ENCODE results near the gene HIRA. TPM values are rescaled to one million over a fixed set of nuclear protein-coding genes. Genes with fewer than 3 reads are reported as not detected.

HIRA gene
- total and polyA plus RNA-seq, 9 of the 15 experiments (the other 6 are each of a cell fraction or from before 2014, with no cell fraction given), result 0.96 to 132 (median 58.4) TPM

DNA sequence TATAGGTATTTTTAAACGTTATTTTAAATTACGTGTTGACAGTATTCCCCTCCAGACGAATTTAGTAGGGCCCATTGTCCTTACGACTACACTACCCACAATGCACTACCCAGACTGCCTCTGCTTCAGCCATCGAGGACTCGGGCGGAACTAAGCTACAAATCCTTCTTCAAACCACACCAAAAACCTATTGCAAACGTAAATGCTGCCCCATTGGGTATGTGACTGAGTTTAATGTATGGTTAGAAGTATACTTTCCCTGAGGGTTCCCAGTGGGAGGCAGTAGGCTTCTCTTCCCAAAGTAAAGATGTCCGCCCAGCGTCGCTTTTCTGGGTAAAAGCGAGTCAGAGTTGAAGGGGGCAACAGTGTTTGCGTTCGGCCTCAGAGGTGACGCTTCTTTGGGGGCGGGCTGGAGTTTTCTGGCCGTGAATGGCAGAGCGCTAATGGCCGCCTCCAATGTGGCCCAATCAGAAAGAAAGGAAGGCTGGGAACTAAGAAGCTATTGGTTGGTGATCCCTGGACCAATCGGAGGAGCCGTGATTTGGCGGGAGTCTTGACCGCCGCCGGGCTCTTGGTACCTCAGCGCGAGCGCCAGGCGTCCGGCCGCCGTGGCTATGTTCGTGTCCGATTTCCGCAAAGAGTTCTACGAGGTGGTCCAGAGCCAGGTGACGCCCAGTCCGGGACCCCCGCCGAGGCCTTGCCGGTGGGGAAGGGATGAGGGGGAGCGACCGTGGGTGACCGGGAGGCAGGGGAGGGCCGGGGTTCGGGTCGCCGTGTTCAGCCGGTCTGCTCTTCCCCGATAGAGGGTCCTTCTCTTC is 48.0 kb upstream of the HIRA start, which contains the start of gene CDC45 (continued):
- TF ChIP-seq, protein P1, sequence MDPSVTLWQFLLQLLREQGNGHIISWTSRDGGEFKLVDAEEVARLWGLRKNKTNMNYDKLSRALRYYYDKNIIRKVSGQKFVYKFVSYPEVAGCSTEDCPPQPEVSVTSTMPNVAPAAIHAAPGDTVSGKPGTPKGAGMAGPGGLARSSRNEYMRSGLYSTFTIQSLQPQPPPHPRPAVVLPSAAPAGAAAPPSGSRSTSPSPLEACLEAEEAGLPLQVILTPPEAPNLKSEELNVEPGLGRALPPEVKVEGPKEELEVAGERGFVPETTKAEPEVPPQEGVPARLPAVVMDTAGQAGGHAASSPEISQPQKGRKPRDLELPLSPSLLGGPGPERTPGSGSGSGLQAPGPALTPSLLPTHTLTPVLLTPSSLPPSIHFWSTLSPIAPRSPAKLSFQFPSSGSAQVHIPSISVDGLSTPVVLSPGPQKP (CRISPR knock-in tag; IDR thresholded peaks at IDR 0.05), result no peak
- TF ChIP-seq MXI1 (IDR thresholded peaks at IDR 0.05; ENCODE audit: low read depth, low read length) (peak; percentile 88; the same call in 1 of the 2 replicates), EP300 (IDR thresholded peaks at IDR 0.05; ENCODE audit: low read length) (peak; percentile 35), ZZZ3 (IDR thresholded peaks at IDR 0.05) (no peak), MECOM (CRISPR knock-in tag; IDR thresholded peaks at IDR 0.05) (no peak), MAFK (IDR thresholded peaks at IDR 0.05; ENCODE audit: low read length) (no peak; the same call in 1 of the 2 replicates), GTF2E2 (tag; IDR thresholded peaks at IDR 0.05) (no peak), TAL1 (IDR thresholded peaks at IDR 0.05) (no peak), CBX2 (IDR thresholded peaks at IDR 0.05; ENCODE audit: insufficient read depth, low read length, poor library complexity, severe bottlenecking) (no peak), ZNF778 (CRISPR knock-in tag; IDR thresholded peaks at IDR 0.05) (no peak), FOXJ2 (tag; IDR thresholded peaks at IDR 0.05) (no peak)
- TF ChIP-seq, protein P2, sequence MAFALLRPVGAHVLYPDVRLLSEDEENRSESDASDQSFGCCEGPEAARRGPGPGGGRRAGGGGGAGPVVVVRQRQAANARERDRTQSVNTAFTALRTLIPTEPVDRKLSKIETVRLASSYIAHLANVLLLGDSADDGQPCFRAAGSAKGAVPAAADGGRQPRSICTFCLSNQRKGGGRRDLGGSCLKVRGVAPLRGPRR (CRISPR knock-in tag; IDR thresholded peaks at IDR 0.05), result peak; percentile 92; the same call in 1 of the 2 replicates
- TF ChIP-seq, protein P3, sequence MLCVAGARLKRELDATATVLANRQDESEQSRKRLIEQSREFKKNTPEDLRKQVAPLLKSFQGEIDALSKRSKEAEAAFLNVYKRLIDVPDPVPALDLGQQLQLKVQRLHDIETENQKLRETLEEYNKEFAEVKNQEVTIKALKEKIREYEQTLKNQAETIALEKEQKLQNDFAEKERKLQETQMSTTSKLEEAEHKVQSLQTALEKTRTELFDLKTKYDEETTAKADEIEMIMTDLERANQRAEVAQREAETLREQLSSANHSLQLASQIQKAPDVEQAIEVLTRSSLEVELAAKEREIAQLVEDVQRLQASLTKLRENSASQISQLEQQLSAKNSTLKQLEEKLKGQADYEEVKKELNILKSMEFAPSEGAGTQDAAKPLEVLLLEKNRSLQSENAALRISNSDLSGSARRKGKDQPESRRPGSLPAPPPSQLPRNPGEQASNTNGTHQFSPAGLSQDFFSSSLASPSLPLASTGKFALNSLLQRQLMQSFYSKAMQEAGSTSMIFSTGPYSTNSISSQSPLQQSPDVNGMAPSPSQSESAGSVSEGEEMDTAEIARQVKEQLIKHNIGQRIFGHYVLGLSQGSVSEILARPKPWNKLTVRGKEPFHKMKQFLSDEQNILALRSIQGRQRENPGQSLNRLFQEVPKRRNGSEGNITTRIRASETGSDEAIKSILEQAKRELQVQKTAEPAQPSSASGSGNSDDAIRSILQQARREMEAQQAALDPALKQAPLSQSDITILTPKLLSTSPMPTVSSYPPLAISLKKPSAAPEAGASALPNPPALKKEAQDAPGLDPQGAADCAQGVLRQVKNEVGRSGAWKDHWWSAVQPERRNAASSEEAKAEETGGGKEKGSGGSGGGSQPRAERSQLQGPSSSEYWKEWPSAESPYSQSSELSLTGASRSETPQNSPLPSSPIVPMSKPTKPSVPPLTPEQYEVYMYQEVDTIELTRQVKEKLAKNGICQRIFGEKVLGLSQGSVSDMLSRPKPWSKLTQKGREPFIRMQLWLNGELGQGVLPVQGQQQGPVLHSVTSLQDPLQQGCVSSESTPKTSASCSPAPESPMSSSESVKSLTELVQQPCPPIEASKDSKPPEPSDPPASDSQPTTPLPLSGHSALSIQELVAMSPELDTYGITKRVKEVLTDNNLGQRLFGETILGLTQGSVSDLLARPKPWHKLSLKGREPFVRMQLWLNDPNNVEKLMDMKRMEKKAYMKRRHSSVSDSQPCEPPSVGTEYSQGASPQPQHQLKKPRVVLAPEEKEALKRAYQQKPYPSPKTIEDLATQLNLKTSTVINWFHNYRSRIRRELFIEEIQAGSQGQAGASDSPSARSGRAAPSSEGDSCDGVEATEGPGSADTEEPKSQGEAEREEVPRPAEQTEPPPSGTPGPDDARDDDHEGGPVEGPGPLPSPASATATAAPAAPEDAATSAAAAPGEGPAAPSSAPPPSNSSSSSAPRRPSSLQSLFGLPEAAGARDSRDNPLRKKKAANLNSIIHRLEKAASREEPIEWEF (CRISPR knock-in tag; IDR thresholded peaks at IDR 0.05), result no peak
- TF ChIP-seq, protein P4, sequence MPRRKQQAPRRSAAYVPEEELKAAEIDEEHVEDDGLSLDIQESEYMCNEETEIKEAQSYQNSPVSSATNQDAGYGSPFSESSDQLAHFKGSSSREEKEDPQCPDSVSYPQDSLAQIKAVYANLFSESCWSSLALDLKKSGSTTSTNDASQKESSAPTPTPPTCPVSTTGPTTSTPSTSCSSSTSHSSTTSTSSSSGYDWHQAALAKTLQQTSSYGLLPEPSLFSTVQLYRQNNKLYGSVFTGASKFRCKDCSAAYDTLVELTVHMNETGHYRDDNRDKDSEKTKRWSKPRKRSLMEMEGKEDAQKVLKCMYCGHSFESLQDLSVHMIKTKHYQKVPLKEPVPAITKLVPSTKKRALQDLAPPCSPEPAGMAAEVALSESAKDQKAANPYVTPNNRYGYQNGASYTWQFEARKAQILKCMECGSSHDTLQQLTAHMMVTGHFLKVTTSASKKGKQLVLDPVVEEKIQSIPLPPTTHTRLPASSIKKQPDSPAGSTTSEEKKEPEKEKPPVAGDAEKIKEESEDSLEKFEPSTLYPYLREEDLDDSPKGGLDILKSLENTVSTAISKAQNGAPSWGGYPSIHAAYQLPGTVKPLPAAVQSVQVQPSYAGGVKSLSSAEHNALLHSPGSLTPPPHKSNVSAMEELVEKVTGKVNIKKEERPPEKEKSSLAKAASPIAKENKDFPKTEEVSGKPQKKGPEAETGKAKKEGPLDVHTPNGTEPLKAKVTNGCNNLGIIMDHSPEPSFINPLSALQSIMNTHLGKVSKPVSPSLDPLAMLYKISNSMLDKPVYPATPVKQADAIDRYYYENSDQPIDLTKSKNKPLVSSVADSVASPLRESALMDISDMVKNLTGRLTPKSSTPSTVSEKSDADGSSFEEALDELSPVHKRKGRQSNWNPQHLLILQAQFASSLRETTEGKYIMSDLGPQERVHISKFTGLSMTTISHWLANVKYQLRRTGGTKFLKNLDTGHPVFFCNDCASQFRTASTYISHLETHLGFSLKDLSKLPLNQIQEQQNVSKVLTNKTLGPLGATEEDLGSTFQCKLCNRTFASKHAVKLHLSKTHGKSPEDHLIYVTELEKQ (CRISPR knock-in tag; IDR thresholded peaks at IDR 0.05), result peak; percentile 62; the same call in 1 of the 2 replicates
- TF ChIP-seq, protein P5, sequence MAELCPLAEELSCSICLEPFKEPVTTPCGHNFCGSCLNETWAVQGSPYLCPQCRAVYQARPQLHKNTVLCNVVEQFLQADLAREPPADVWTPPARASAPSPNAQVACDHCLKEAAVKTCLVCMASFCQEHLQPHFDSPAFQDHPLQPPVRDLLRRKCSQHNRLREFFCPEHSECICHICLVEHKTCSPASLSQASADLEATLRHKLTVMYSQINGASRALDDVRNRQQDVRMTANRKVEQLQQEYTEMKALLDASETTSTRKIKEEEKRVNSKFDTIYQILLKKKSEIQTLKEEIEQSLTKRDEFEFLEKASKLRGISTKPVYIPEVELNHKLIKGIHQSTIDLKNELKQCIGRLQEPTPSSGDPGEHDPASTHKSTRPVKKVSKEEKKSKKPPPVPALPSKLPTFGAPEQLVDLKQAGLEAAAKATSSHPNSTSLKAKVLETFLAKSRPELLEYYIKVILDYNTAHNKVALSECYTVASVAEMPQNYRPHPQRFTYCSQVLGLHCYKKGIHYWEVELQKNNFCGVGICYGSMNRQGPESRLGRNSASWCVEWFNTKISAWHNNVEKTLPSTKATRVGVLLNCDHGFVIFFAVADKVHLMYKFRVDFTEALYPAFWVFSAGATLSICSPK (IDR thresholded peaks at IDR 0.05; ENCODE audit: borderline replicate concordance), result no peak
